Measurements from ENCODE around the gene C1QC.

Gene C1QC

GRCh38 chr1:22619798-22620197 is 23.6 kb upstream of the C1QC start:
- DNase-seq, result no peak

DNA sequence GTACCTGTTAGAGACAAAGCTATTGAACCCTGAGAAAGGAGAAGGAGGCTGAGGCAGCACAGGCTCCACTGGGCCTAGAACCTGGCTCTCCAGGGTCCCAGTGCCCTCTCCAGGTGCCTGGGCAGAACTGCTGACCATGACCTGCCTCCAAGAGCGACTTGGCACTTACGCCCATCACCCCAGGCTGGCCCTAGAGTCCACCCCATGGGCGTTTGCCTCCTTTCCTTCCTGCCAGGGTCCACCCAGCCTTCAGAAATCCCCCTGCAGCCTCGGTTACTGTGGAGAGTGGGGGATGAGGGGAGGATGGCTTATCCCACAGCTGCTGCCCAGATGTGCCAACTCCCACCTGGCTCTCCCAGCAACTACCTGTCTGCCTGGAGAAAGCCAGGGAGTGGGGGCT is 21.7 kb upstream of the C1QC start:
- DNase-seq, result no peak

DNA sequence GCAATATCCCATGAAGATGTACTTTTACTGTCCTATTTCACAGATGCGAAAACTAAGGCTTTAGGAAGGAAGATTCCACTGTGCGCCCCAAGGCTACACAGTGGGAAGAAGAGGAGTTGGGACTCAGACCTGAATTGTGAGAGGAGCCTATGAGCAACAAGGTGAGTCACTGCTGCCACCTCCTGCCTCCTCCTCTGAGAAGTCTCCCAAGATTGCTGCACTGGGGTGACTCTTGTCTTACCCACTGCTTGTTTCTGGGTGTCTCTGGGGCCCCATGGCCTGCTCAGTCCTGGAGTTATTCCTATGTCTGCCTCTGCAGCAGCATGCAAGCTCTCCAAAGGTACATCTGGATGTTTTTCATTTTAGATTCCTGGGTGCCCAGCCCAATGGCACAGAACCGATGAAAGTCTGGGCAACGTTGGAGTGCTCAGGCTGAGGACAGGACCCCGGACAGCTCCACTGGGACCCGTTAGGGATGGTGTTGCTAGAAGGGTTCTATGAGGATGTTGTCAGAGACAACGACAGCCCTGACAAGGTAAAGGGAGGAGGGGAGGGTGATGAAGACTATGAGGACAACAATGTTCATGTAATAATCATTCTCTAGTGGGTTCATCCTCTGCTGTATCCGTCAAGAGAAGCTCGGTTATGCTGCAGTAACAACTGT is 18.0 kb upstream of the C1QC start:
- DNase-seq, result no peak

- DNase-seq, result no peak
Measured at GRCh38 chr1:22626237-22627157, 16.9 kb upstream of the C1QC start.

- DNase-seq, result no peak
Measured at GRCh38 chr1:22627331-22627730, 16.1 kb upstream of the C1QC start.

DNA sequence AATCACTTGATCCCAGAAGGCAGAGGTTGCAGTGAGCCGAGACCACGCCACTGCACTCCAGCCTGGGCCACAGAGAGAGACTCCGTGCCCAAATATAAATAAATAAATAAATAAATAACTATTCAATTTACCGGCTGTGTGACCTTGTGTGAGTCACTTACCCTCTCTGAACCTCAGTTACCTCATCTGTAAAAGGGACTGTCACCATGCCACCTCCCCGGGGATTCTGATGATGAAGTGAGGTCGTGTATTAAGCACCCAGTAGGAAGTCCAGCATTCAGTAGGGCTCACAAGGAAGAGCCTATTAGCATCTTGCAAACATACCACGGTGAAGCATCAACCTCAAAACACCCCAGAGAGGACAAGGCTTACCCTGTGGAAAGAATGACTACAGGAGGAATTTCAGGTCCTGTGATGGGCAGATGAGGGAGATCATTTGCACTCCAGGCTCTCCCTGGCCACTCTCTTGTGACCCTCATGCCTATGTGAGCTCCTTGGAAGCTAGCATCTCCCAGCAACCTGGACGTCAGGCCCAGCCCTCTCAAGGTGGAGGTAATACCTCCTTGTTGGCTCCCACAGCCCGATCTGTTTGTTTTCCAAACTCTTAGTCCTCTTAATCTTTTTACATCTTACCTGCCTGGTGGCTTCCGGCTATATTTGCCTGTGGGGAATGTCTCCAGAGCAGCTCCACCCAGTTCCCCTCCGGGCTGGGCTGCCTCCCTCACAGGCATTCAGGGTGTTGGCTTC is 14.6 kb upstream of the C1QC start:
- no peak for DNase-seq

DNA sequence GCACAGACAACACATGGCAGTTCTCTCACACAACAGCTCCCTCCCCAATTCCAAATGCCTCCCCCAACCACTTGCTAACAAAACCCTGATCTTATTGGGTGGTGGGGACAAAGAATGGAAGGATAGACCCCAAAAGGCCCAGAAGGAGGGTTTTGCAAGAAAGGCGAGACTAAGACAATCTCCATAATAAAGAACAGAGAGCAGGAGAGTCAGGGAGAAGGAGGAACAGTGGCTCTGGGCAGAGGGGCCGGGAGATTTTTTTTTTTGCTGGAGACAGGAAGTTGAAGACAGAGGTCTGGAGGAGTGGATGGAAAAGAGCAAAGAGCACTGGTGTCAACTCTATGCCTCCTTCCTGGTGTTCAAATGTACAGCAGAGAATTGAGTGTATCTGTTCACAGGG is 13.5 kb upstream of the C1QC start:
- no peak for DNase-seq

- no peak for DNase-seq
Measured at GRCh38 chr1:22633697-22634463, 9.6 kb upstream of the C1QC start.

DNA sequence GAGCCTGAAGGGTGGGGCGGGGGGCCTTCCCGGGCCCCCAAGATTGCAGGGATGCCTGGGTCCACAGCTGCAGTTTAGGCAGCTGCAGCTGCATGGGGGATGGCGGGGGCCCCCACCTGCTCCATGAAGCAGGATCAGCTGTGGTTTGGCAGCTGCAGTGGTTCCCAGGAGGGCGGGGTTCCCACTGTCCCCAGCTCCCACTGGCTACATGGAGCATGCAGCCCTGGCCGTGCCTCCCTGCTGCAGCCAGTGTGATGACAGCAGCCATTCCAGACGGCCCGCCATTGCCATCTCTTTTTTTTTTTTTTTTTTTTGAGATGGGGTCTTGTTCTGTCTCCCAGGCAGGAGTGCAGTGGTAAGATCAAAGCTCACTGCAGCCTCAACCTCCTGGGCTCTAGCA is 8.0 kb upstream of the C1QC start:
- DNase-seq, result no peak

DNA sequence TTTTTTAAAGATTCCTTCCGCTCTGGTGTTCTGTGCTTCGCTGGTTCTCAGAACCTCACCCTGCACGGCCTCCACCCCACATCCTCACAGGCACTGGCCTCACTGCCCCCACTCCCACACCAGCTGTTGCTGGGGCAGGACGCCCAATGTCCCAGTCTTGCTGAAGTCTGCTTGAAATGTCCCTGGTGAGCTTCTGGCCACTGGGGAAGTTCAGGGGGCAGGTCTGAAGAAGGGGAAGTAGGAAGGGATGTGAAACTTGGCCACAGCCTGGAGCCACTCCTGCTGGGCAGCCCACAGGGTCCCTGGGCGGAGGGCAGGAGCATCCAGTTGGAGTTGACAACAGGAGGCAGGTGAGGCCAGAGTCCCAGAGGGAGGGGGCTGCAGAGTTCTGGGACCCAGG is 7.1 kb upstream of the C1QC start, which contains the start of gene C1QA:
TSS of gene C1QA (plus strand) at position 276 of the 400 bp plus-strand sequence. CDS start 989 bp downstream, outside the sequence.
- DNase-seq, result no peak

GRCh38 chr1:22636927-22637326 is 6.5 kb upstream of the C1QC start:
- no peak for DNase-seq

DNA sequence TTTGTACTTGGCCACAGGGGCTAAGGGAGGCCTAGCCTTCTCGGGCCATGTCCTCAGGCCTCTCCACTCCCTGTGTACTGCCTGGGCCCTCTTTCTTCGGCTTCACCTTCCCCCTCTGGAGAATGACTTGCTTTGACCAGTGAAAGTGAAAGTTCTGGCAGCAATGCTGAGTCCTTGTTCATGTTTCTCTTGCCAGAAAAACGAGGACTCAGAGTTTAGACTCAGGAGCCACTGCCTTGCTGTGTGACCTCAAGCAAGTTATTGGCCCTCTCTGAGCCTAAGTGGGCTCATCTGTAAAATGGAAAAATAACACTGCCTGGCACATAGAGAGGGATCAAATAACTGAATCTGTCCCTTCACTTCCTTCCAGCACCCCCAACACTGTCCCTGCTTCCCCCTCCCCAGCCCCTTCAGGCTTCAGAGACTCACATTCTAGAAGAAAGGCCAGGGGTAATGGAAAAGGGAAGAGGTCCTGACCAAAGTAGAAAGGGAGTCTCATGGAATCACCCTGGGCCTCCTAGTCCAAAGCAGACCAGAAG is 5.5 kb upstream of the C1QC start:
- DNase-seq, result no peak

DNA sequence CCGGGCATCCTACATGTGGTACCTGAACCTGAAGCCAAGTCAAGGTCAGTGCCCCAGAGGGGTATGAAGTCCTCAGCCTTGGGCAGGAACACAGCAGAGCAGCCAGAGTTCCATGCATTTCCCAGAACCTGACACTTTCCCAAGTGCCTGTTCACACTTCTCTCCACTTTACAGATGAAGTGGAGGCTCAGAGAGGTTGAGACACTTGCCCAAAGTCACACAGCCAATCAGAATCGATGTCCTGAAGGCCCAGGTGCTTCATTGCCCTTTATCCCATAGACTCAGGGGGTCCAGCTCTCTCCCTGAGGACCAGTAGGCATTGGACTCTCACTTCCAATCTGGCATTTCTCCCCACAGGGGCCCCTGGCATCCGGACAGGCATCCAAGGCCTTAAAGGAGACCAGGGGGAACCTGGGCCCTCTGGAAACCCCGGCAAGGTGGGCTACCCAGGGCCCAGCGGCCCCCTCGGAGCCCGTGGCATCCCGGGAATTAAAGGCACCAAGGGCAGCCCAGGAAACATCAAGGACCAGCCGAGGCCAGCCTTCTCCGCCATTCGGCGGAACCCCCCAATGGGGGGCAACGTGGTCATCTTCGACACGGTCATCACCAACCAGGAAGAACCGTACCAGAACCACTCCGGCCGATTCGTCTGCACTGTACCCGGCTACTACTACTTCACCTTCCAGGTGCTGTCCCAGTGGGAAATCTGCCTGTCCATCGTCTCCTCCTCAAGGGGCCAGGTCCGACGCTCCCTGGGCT is 4.8 kb upstream of the C1QC start:
- DNase-seq, result no peak

DNA sequence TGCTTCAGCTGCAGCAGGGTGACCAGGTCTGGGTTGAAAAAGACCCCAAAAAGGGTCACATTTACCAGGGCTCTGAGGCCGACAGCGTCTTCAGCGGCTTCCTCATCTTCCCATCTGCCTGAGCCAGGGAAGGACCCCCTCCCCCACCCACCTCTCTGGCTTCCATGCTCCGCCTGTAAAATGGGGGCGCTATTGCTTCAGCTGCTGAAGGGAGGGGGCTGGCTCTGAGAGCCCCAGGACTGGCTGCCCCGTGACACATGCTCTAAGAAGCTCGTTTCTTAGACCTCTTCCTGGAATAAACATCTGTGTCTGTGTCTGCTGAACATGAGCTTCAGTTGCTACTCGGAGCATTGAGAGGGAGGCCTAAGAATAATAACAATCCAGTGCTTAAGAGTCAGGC is 4.1 kb upstream of the C1QC start:
- DNase-seq, result no peak

GRCh38 chr1:22641247-22641646 is 2.2 kb upstream of the C1QC start:
- DNase-seq, result no peak

DNA sequence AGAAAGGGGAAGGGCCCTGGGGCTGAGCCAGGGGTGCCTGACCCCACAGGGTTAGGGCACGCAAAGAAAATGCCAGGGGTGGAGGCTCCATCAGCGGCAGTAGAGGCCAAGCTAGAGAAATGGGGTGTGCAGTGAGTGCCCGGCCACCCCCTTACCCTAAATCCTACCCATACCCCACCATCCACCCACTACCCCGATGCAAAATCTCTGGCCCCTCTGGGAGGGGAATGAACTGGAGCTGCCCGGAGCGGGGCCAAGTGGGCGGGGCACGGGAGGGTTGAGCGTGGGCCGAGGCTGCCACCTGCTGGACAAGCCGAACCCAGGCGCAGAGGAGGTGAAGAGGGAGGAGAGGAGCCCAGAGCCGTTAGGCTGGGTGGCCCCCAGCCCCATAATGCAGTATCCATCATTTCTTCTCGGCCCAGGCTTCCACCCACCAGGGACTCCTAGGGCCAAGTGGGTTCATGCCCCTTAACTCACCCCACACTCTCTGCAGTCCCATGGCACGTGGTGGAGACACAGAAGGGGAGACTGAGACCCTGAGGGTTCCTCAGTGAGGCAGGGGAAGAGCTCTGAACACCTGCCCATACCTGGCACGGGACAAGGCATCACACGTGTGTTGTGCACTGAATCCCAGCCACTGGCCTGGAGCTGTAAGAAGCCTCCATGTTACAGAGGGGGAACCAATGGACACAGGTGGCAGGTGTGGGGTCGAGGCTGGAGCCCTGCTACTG is 1.4 kb upstream of the C1QC start:
- peak; percentile 75 for DNase-seq

GRCh38 chr1:22643928-22644327 is 495 bp downstream of the C1QC start:
- no peak for DNase-seq

DNA sequence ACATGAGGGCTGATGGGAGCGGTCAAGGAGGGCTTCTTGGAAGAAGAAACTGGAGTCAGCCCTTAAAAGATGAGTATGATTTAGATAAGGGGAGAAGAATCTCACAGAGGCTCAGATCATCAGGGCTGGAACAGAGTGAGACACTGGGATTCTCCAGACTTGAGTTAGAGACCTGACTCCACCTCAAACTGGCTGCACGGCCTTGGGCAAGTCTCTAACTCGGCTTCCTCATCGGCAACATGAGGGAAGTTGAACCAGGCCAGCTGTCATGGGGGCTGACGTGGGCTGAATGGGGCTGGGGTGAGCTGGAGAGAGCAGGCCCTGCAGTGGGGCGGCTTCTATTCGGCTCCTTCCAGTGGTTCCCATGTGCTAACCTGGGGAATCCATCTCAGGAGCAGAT is 2.5 kb downstream of the C1QC start:
- DNase-seq, result no peak

GRCh38 chr1:22646384-22646783 is 3.0 kb downstream of the C1QC start:
- DNase-seq, result no peak

DNA sequence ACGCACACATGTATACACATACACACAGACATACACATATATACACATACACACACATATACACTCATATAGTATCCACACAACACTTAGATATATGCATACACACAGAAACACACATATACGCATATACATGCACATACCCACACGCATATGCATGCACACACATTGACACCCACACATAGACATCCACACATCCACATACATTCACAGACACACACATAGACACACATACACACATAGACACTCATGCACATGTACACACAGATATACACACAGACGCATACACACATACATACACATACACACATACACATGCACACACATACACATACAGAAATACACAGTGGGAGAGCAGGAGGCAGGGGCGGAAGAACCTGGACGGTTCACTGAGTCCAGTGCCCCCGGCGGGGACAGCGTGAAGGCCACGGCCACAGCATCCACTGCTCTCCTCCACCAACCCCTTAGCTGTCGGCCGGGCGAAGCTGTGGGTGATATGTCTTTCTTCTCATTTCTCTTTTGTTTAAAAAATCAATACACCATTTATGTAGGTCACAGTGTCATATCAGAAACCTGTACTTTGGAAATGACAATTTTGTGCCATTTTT is 6.8 kb downstream of the C1QC start:
- no peak for DNase-seq

Measured in activated naive CD4-positive, alpha-beta T cell treated with anti-CD3 and anti-CD28 coated beads, Interleukin-2, amount 50 U/mL, for 16 hours (primary cell).